RWPE2 (cell line): ENCODE measurements around the gene CRHR1.

Experiments used
- ATAC-seq: fragments of 200-7000 bp; cut with Tn5 transposase; 3 replicates; pipeline ENCODE4 v1.9.1; 2021; ENCODE audit warnings: low read depth
- DNase-seq: peaks from one replicate; pipeline ENCODE4 v3.0.0-alpha.2; 2020; ENCODE audit warnings: low spot score
- H3K27ac ChIP-seq: fragments of 450-650 bp; 2 replicates; pipeline ENCODE4 v1.5.1; 2017; ENCODE audit warnings: mild to moderate bottlenecking; ENCODE audit not compliant: poor library complexity, severe bottlenecking
- H3K27me3 ChIP-seq: fragments of 250-450 bp; sonication (Bioruptor Pico); 2 replicates; pipeline ENCODE4 v1.5.1; 2021; ENCODE audit warnings: mild to moderate bottlenecking, moderate library complexity; ENCODE audit not compliant: insufficient read depth, poor library complexity, severe bottlenecking
- H3K36me3 ChIP-seq: fragments of 250-450 bp; sonication (Bioruptor Pico); 2 replicates; pipeline ENCODE4 v1.5.1; 2020; ENCODE audit warnings: low read depth, mild to moderate bottlenecking, moderate library complexity
- H3K4me1 ChIP-seq: fragments of 250-450 bp; sonication (Bioruptor Pico); 2 replicates; pipeline ENCODE4 v1.5.1; 2021; ENCODE audit warnings: mild to moderate bottlenecking, moderate library complexity; ENCODE audit not compliant: insufficient read depth, poor library complexity, severe bottlenecking
- H3K4me3 ChIP-seq: fragments of 250-450 bp; sonication (Bioruptor Pico); 2 replicates; pipeline ENCODE4 v1.5.1; 2021; ENCODE audit warnings: mild to moderate bottlenecking, moderate library complexity; ENCODE audit not compliant: severe bottlenecking
- H3K9me3 ChIP-seq: fragments of 250-450 bp; sonication (Bioruptor Pico); 2 replicates; pipeline ENCODE4 v1.5.1; 2021; ENCODE audit warnings: mild to moderate bottlenecking, moderate library complexity; ENCODE audit not compliant: severe bottlenecking
- TF ChIP-seq, protein P1 (sequence below): fragments of 450-650 bp; IDR thresholded peaks from one replicate; pipeline ENCODE4 v1.5.1; 2017; ENCODE audit warnings: mild to moderate bottlenecking, moderate library complexity; ENCODE audit not compliant: poor library complexity, severe bottlenecking

The CRHR1 gene

DNA sequence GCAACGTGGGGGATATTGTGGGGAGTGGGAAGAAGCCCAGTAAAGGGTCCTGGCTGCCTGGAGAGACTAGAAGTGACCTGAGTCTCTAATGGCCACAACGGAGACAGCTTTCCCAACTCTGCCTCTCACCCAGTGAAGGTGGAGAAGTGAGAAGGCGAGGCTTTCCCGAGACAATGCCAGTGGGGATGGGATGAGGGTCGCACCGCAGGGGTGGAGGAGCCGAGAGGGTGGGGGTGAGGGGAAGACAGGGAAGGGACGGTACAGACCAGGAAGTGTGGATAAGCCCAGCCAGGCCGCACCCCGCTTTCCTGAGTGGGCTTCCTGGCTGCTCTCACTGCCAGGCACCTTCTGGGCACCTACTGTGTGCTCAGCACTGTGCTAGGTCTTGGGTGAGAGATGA lies 53.1 kb downstream of the CRHR1 start:
- ATAC-seq = no peak
- H3K27ac ChIP-seq = no peak overlapping the region
- no peaks in the 10 kb centered on the region for H3K36me3 ChIP-seq
- H3K4me3 ChIP-seq = no peak overlapping the region
- TF ChIP-seq, protein P1, sequence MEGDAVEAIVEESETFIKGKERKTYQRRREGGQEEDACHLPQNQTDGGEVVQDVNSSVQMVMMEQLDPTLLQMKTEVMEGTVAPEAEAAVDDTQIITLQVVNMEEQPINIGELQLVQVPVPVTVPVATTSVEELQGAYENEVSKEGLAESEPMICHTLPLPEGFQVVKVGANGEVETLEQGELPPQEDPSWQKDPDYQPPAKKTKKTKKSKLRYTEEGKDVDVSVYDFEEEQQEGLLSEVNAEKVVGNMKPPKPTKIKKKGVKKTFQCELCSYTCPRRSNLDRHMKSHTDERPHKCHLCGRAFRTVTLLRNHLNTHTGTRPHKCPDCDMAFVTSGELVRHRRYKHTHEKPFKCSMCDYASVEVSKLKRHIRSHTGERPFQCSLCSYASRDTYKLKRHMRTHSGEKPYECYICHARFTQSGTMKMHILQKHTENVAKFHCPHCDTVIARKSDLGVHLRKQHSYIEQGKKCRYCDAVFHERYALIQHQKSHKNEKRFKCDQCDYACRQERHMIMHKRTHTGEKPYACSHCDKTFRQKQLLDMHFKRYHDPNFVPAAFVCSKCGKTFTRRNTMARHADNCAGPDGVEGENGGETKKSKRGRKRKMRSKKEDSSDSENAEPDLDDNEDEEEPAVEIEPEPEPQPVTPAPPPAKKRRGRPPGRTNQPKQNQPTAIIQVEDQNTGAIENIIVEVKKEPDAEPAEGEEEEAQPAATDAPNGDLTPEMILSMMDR = no peak
- H3K4me1 ChIP-seq = no peaks in the 10 kb centered on the region
- no peak for DNase-seq
- H3K9me3 ChIP-seq = no peaks in the 10 kb centered on the region
- no peaks in the 10 kb centered on the region for H3K27me3 ChIP-seq

DNA sequence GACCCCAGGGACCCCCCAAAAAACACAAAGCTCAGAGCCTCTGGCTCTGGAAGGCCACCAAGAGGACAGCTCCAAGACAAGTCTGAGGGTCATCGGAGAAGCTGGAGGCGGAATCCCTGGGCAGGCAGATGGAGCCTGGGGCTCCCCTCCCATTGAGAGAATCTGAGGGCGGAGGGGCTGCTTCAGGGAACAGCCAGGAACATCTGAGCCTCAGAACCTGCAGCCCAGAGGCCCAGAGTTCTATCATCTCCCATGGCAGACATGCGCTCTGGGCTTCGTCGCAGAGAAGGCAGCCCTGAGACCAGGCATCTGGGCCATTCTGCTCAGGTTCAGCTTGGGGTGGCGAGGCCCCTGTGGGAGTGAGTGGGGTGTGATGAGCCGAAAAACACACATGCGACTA lies 53.5 kb downstream of the CRHR1 start:
- Histone ChIP-seq H3K9me3 (no peaks in the 10 kb centered on the region), H3K4me1 (no peaks in the 10 kb centered on the region), H3K27ac (no peak overlapping the region), H3K4me3 (no peak overlapping the region), H3K36me3 (no peaks in the 10 kb centered on the region), H3K27me3 (no peaks in the 10 kb centered on the region)
- no peak for ATAC-seq
- TF ChIP-seq, protein P1 = no peak
- DNase-seq = no peak

DNA sequence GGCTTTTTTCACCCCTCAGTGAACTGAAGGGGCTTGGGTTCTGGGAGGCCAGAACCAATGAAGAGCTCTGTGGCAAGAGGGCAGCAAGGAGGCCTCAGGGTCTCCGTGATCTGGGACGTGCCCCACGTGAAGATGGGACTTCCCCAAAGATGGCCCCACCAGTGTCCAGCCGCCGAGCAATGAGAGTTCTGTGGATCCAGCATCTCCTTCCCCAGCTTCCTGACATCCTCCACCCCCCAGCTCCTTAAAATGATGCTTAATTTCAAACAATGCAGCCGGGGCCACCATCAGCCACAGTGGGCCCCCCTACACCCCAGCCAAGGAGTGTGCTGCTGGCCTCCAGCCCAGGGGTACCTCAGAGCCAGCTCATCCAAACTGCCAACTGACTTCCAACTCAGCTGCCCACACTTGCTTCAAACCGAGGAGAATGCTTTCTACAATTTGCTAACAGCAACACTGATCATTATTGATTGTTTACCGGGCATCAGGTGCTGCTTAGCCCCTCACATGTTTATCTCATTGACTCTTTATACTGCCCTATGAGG lies 54.7 kb downstream of the CRHR1 start:
- DNase-seq = no peak
- TF ChIP-seq, protein P1 = no peak

DNA sequence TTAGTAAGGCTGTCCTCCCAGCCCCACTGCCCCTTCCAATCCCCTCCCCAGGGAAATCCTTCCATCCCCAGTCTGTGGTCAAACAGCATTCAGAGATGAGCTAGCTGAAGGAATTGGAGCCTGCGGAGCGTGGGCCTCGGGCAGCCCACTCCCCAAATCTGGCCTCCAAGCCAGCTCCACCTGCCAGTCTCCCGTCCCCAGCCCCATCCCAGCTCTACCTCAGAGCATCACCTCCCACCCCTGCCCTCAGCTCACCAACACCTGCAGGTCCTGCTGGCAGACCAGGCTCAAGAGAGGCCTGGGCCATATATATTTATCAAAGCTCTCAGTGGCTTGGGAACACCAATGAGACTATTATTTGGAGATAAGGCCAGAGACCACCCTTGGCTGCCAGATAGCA lies 55.3 kb downstream of the CRHR1 start:
- DNase-seq = no peak
- H3K4me3 ChIP-seq = no peak overlapping the region

More for the DNA sequence above, 54.7 kb downstream of the CRHR1 start:
- H3K36me3 ChIP-seq = no peaks in the 10 kb centered on the region
- H3K4me3 ChIP-seq = no peak overlapping the region
- ATAC-seq = no peak
- H3K4me1 ChIP-seq = no peaks in the 10 kb centered on the region
- no peaks in the 10 kb centered on the region for H3K27me3 ChIP-seq
- H3K27ac ChIP-seq = no peak overlapping the region
- H3K9me3 ChIP-seq = no peaks in the 10 kb centered on the region

DNA sequence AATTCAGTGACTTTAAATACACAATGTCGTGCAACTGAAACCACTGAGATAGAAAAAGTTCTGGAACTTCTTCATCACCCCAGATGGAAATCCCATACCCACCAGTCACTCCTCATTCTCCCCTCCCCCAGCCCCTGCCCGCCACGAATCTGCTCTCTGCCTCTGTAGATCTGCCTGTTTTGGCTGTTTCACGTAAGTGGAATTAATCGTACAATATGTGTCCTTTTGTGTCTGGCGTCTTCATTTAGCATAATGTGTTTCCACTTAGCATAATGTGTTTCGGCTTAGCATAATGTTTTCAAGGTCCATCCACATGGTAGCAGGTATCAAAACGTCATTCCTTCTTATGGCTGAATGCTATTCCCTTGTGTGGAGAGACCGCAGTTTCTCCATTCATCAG lies 57.1 kb downstream of the CRHR1 start:
- Histone ChIP-seq H3K4me1 (no peaks in the 10 kb centered on the region), H3K36me3 (no peaks in the 10 kb centered on the region), H3K4me3 (no peak overlapping the region), H3K27me3 (no peaks in the 10 kb centered on the region), H3K27ac (no peak overlapping the region), H3K9me3 (no peaks in the 10 kb centered on the region)
- DNase-seq = no peak
- no peak for ATAC-seq
- TF ChIP-seq, protein P1 = no peak

More for the DNA sequence above, 55.3 kb downstream of the CRHR1 start:
- Histone ChIP-seq H3K9me3 (no peaks in the 10 kb centered on the region), H3K36me3 (no peaks in the 10 kb centered on the region), H3K27me3 (no peaks in the 10 kb centered on the region), H3K27ac (no peak overlapping the region), H3K4me1 (no peaks in the 10 kb centered on the region)
- ATAC-seq = no peak
- TF ChIP-seq, protein P1 = no peak
